Keratinocyte (primary cell): ENCODE results near the gene PHYHIPL.

ENCODE experiments used
- CTCF ChIP-seq, 3 experiments: IDR thresholded peaks in 1 of 3; conservative IDR thresholded peaks in 1 of 3; optimal IDR thresholded peaks in 1 of 3; 2 replicates in 2 of 3; 3 replicates in 1 of 3; pipeline versions ENCODE3 to v1.5.1; 2011; ENCODE audit warnings: low read length in 3 of 3, mild to moderate bottlenecking in 3 of 3, moderate library complexity in 2 of 3, control low read depth in 1 of 3, inconsistent platforms in 1 of 3; ENCODE audit not compliant: insufficient read depth in 2 of 3; ENCODE audit errors: extremely low read depth in 1 of 3
- EZH2 ChIP-seq: IDR thresholded peaks from one replicate; pipeline ENCODE4 v1.6.1; 2012; ENCODE audit warnings: inconsistent platforms, mild to moderate bottlenecking, low read length, moderate library complexity

GRCh38 chr10:59176241-59177030 lies at the start of gene PHYHIPL:
- TF ChIP-seq EZH2 (peak; percentile 88), CTCF (optimal IDR thresholded peaks at IDR 0.05 in 1 of 3, IDR thresholded peaks at IDR 0.05 in 1 of 3, conservative IDR thresholded peaks at IDR 0.05 in 1 of 3; ENCODE audit: extremely low read depth in 1 of 3, insufficient read depth in 2 of 3, low read length in 3 of 3) (no peak)
